Measurements from ENCODE around the gene CLK3. TPM values are rescaled to one million over a fixed set of nuclear protein-coding genes. Genes with fewer than 3 reads are reported as not detected.

The CLK3 gene
- total and polyA plus RNA-seq, 2 of the 8 experiments (the other 6 are each of a cell fraction or from before 2014, with no cell fraction given), result 43.5 to 67.3 TPM

- Histone ChIP-seq H3K36me3 (ENCODE audit: control insufficient read depth in 2 of 4, insufficient read depth in 4 of 4, low read length in 3 of 4) (peaks cover 33 to 56% (median 41%) of the 10 kb centered on the region in 4 experiments), H4K8ac (ENCODE audit: extremely low read depth, insufficient read depth, low read length) (peak overlapping the region; percentile 47; the same call in 1 of the 2 replicates), H3K4ac (replicated peaks; ENCODE audit: insufficient read length, low read depth, low read length) (no peak overlapping the region), H3K4me3 (ENCODE audit: extremely low read depth in 1 of 4, insufficient read depth in 2 of 4, low read depth in 3 of 4, low read length in 4 of 4) (no peak overlapping the region), H3K4me1 (replicated peaks in 1 of 4; ENCODE audit: control insufficient read depth in 3 of 4, insufficient read depth in 4 of 4, low read length in 3 of 4) (no peaks in the 10 kb centered on the region), H3K23ac (ENCODE audit: insufficient read length) (no peak overlapping the region), H2AK5ac (ENCODE audit: low read depth, low read length) (no peak overlapping the region), H2AFZ (ENCODE audit: low read length) (no peak overlapping the region), H3K23me2 (ENCODE audit: low read depth, low read length) (no peaks in the 10 kb centered on the region), H3K18ac (ENCODE audit: extremely low read depth, low read length) (no peak overlapping the region), H4K20me1 (replicated peaks in 1 of 2; ENCODE audit: control insufficient read depth in 1 of 2, insufficient read depth in 2 of 2, low read length in 2 of 2) (peaks cover 11 to 32% of the 10 kb centered on the region in 2 experiments), H3K14ac (ENCODE audit: insufficient read length) (no peak overlapping the region), H3K79me1 (ENCODE audit: low read depth, low read length) (no peaks in the 10 kb centered on the region; the same call in 1 of the 2 replicates), H4K5ac (ENCODE audit: insufficient read length, low read depth, low read length) (no peak overlapping the region), H2BK5ac (ENCODE audit: low read depth, low read length) (no peak overlapping the region), H2BK15ac (ENCODE audit: low read length) (no peak overlapping the region), H3K9me3 (ENCODE audit: insufficient read depth in 2 of 2, low read depth in 1 of 2, low read length in 1 of 2) (no peaks in the 10 kb centered on the region), H3K56ac (replicated peaks; ENCODE audit: insufficient read length, low read depth, low read length) (no peak overlapping the region), H2BK20ac (ENCODE audit: low read length) (no peak overlapping the region), H2BK12ac (ENCODE audit: low read depth, low read length) (no peak overlapping the region), H3K27ac (ENCODE audit: low read depth, low read length) (no peak overlapping the region), H3K9ac (replicated peaks in 1 of 4; ENCODE audit: extremely low read depth in 1 of 4, low read depth in 3 of 4, low read length in 3 of 4) (no peak overlapping the region), H4K91ac (replicated peaks; ENCODE audit: insufficient read length, low read length) (no peak overlapping the region), H3K27me3 (replicated peaks in 1 of 4; ENCODE audit: control insufficient read depth in 3 of 4, extremely low read depth in 1 of 4, insufficient read depth in 3 of 4, low read length in 3 of 4) (no peaks in the 10 kb centered on the region), H3K79me2 (ENCODE audit: control insufficient read depth in 1 of 2, insufficient read depth in 2 of 2, low read length in 2 of 2) (no peaks in the 10 kb centered on the region), H3K4me2 (ENCODE audit: insufficient read depth in 1 of 2, low read depth in 2 of 2, low read length in 2 of 2) (no peak overlapping the region), H2BK120ac (replicated peaks; ENCODE audit: low read depth, low read length) (no peak overlapping the region)
- TF ChIP-seq TAF1 (IDR thresholded peaks at IDR 0.05; ENCODE audit: low read depth, low read length) (no peak), POLR2AphosphoS5 (IDR thresholded peaks at IDR 0.05; ENCODE audit: low read depth, low read length) (peak; percentile 30; the same call in 1 of the 2 replicates)
- FAIRE-seq (no peak), DNase-seq (ENCODE audit: low read depth in 1 of 2, low spot score in 2 of 2) (no peak)
- CTCF ChIA-PET (ENCODE audit: partially characterized antibody), result interaction anchor here (0.8 to 37.5 kb wide), 20 partner anchors 7 to 257 kb away, joined by 3 to 1439 read pairs (median 6); partner anchors contain the start of genes CLK3, CSK and CYP1A2
- WGBS, 2 experiments (ENCODE audit: extremely low coverage in 1 of 2, insufficient coverage in 1 of 2, insufficient read length in 1 of 2, insufficient replicate concordance in 2 of 2, low coverage in 1 of 2, low lambda C conversion rate in 2 of 2, missing lambda C conversion rate in 1 of 2), result 85% methylated on average over 6 of the region's 6 CpGs; no CpG with 5 or more reads in 1 of the 2 experiments
- POLR2A ChIA-PET (ENCODE audit: partially characterized antibody), result interaction anchor here (0.5 to 8.4 kb wide), 8 partner anchors 9 to 153 kb away, joined by 3 to 81 read pairs (median 4); partner anchors contain the start of gene CLK3
Measured at GRCh38 chr15:74630284-74631086, 14.8 kb downstream of the CLK3 start.

Data from H1 (cell line).